AG04449 (cell line): ENCODE results near the gene NR4A1.
A peak's percentile ranks its signal among the peaks of the same experiment; 100 is the strongest.

Experiments used
- CTCF ChIA-PET: fragments of 350-600 bp; formaldehyde crosslinking; extraction: SDS; loops from one replicate; lab custom pipeline; 2021; ENCODE audit warnings: antibody characterized with exemption; lab: Yijun Ruan, JAX
- POLR2A ChIA-PET: fragments of 400-600, 350-600 bp; formaldehyde crosslinking; extraction: SDS; loops from one replicate; lab custom pipeline; 2020; ENCODE audit warnings: antibody characterized with exemption, inconsistent platforms; lab: Yijun Ruan, JAX
- DNase-seq: peaks from one replicate; pipeline ENCODE4 v3.0.0-alpha.2; 2010; ENCODE audit warnings: low read depth, low spot score
- H3K4me3 ChIP-seq: 2 replicates; pipeline ENCODE4 v1.5.1; 2011; ENCODE audit warnings: low read depth, mild to moderate bottlenecking, control low read depth, low read length
- CTCF ChIP-seq: IDR thresholded peaks from one replicate; pipeline ENCODE4 v1.5.1; 2011; ENCODE audit warnings: mild to moderate bottlenecking, moderate library complexity, low read length, control low read depth, inconsistent platforms; ENCODE audit not compliant: insufficient read depth; ENCODE audit errors: missing control alignments

NR4A1 gene

GRCh38 chr12:52069327-52070184 is 18.3 kb downstream of the NR4A1 start, which contains the start of gene ATG101:
TSS of gene ATG101 (plus strand) at chr12:52069978. CDS start at chr12:52073651, 3,673 bp downstream.
- peak; percentile 76 for DNase-seq
- CTCF ChIA-PET, result interaction anchor here (0.6 to 45.6 kb wide), 14 partner anchors 9 to 93 kb away, joined by 3 to 1695 read pairs (median 8); partner anchors contain the start of genes NR4A1 and SMIM41
- H3K4me3 ChIP-seq, result peak within 1 kb of the TSS; percentile 99
- POLR2A ChIA-PET, result interaction anchor here (0.6 to 1.8 kb wide), 6 partner anchors 8 to 63 kb away, joined by 3 to 6 read pairs (median 3); partner anchors contain the start of gene TAMALIN
- TF ChIP-seq CTCF, result peak; percentile 92

GRCh38 chr12:52070185-52070925 is 19.1 kb downstream of the NR4A1 start:
- DNase-seq, result no peak
- CTCF ChIA-PET, result interaction anchor here (0.7 to 45.6 kb wide), 12 partner anchors 10 to 90 kb away, joined by 3 to 1695 read pairs (median 6); partner anchors contain the start of gene SMIM41
- peak overlapping the region; percentile 99 for H3K4me3 ChIP-seq
- POLR2A ChIA-PET, result interaction anchor here (0.8 to 1.8 kb wide), 5 partner anchors 8 to 64 kb away, joined by 3 to 6 read pairs (median 3); partner anchors contain the start of gene TAMALIN
- TF ChIP-seq CTCF, result no peak

- H3K4me3 ChIP-seq, result no peak overlapping the region
- no peak for DNase-seq
- ChIA-PET POLR2A (interaction anchor here (0.8 to 1.0 kb wide), 2 partner anchors 34 to 41 kb away, joined by 3 to 4 read pairs; no protein-coding TSS in a partner anchor), CTCF (interaction anchor here (4.4 to 45.6 kb wide), 3 partner anchors 10 to 82 kb away, joined by 19 to 1695 read pairs (median 204); partner anchors contain the start of gene SMIM41)
- no peak for TF ChIP-seq CTCF
Measured at GRCh38 chr12:52073531-52074381, 22.5 kb downstream of the NR4A1 start.

- DNase-seq, result no peak
Measured at GRCh38 chr12:52074971-52075724, 23.9 kb downstream of the NR4A1 start.

More at GRCh38 chr12:52074971-52075724, 23.9 kb downstream of the NR4A1 start:
- TF ChIP-seq CTCF, result no peak
- no peak overlapping the region for H3K4me3 ChIP-seq
- CTCF ChIA-PET, result interaction anchor here (11.6 to 45.6 kb wide), 2 partner anchors 8 to 42 kb away, joined by 204 to 1695 read pairs; partner anchors contain the start of gene SMIM41
- POLR2A ChIA-PET, result no interaction called here
